Measurements from ENCODE around the gene ARHGAP26.

GRCh38 chr5:142852416-142853198, 82.4 kb downstream of the ARHGAP26 start:
- TF ChIP-seq POLR2A (IDR thresholded peaks at IDR 0.05; ENCODE audit: low read depth) (no peak), CTCF (IDR thresholded peaks at IDR 0.05) (no peak), POLR2AphosphoS5 (IDR thresholded peaks at IDR 0.05) (no peak)
